Rectal smooth muscle tissue (tissue), 1 donor: Measurements from ENCODE around the gene MRC2.

Experiments
- H3K27ac ChIP-seq: one replicate; pipeline ENCODE4 v1.7.0; 2013; ENCODE audit warnings: low read depth, low read length, inconsistent platforms
- H3K27me3 ChIP-seq: one replicate; pipeline ENCODE4 v1.7.0; 2013; ENCODE audit warnings: low read length; ENCODE audit not compliant: control insufficient read depth, insufficient read depth
- H3K36me3 ChIP-seq: one replicate; pipeline ENCODE4 v1.7.0; 2013; ENCODE audit warnings: low read length; ENCODE audit not compliant: control insufficient read depth, insufficient read depth
- H3K4me1 ChIP-seq: one replicate; pipeline ENCODE4 v1.7.0; 2013; ENCODE audit warnings: low read length; ENCODE audit not compliant: control insufficient read depth, insufficient read depth
- H3K4me3 ChIP-seq: one replicate; pipeline ENCODE4 v1.7.0; 2013; ENCODE audit warnings: low read length
- H3K9ac ChIP-seq: one replicate; pipeline ENCODE4 v1.7.0; 2013; ENCODE audit warnings: low read length

MRC2 gene

GRCh38 chr17:62673614-62674362, 46.3 kb downstream of the MRC2 start:
- Histone ChIP-seq H3K4me1 (no peaks in the 10 kb centered on the region), H3K27me3 (no peaks in the 10 kb centered on the region), H3K9ac (no peak overlapping the region), H3K27ac (no peak overlapping the region), H3K4me3 (no peak overlapping the region), H3K36me3 (no peaks in the 10 kb centered on the region)

GRCh38 chr17:62674363-62674739, 46.9 kb downstream of the MRC2 start:
- Histone ChIP-seq H3K9ac (no peak overlapping the region), H3K36me3 (no peaks in the 10 kb centered on the region), H3K4me3 (no peak overlapping the region), H3K27me3 (no peaks in the 10 kb centered on the region), H3K4me1 (no peaks in the 10 kb centered on the region), H3K27ac (no peak overlapping the region)

GRCh38 chr17:62674841-62675240, 47.4 kb downstream of the MRC2 start:
- H3K27ac ChIP-seq = no peak overlapping the region
- no peak overlapping the region for H3K9ac ChIP-seq
- H3K27me3 ChIP-seq = no peaks in the 10 kb centered on the region
- no peaks in the 10 kb centered on the region for H3K4me1 ChIP-seq
- H3K4me3 ChIP-seq = no peak overlapping the region
- H3K36me3 ChIP-seq = no peaks in the 10 kb centered on the region

- Histone ChIP-seq H3K27me3 (no peaks in the 10 kb centered on the region), H3K4me3 (no peak overlapping the region), H3K27ac (no peak overlapping the region), H3K36me3 (no peaks in the 10 kb centered on the region), H3K4me1 (no peaks in the 10 kb centered on the region), H3K9ac (no peak overlapping the region)
Measured at GRCh38 chr17:62675260-62675659, 47.8 kb downstream of the MRC2 start.

- H3K9ac ChIP-seq = no peak overlapping the region
- no peaks in the 10 kb centered on the region for H3K4me1 ChIP-seq
- no peaks in the 10 kb centered on the region for H3K36me3 ChIP-seq
- no peaks in the 10 kb centered on the region for H3K27me3 ChIP-seq
- H3K4me3 ChIP-seq = no peak overlapping the region
- no peak overlapping the region for H3K27ac ChIP-seq
Measured at GRCh38 chr17:62675701-62676100, 48.2 kb downstream of the MRC2 start.

- no peaks in the 10 kb centered on the region for H3K36me3 ChIP-seq
- H3K4me3 ChIP-seq = no peak overlapping the region
- H3K9ac ChIP-seq = no peak overlapping the region
- no peaks in the 10 kb centered on the region for H3K4me1 ChIP-seq
- H3K27ac ChIP-seq = no peak overlapping the region
- no peaks in the 10 kb centered on the region for H3K27me3 ChIP-seq
Measured at GRCh38 chr17:62676231-62676943, 48.9 kb downstream of the MRC2 start.

GRCh38 chr17:62676952-62677596, 49.6 kb downstream of the MRC2 start:
- H3K4me3 ChIP-seq = no peak overlapping the region
- H3K4me1 ChIP-seq = no peaks in the 10 kb centered on the region
- no peak overlapping the region for H3K9ac ChIP-seq
- H3K27me3 ChIP-seq = no peaks in the 10 kb centered on the region
- H3K27ac ChIP-seq = no peak overlapping the region
- H3K36me3 ChIP-seq = no peaks in the 10 kb centered on the region

GRCh38 chr17:62678214-62678919, 50.9 kb downstream of the MRC2 start:
- Histone ChIP-seq H3K4me1 (no peaks in the 10 kb centered on the region), H3K27me3 (no peaks in the 10 kb centered on the region), H3K9ac (no peak overlapping the region), H3K27ac (no peak overlapping the region), H3K4me3 (no peak overlapping the region), H3K36me3 (no peaks in the 10 kb centered on the region)

GRCh38 chr17:62679866-62680377, 52.5 kb downstream of the MRC2 start:
- H3K27me3 ChIP-seq = no peaks in the 10 kb centered on the region
- no peak overlapping the region for H3K9ac ChIP-seq
- no peak overlapping the region for H3K4me3 ChIP-seq
- H3K27ac ChIP-seq = no peak overlapping the region
- no peaks in the 10 kb centered on the region for H3K36me3 ChIP-seq
- no peaks in the 10 kb centered on the region for H3K4me1 ChIP-seq

- Histone ChIP-seq H3K4me3 (no peak overlapping the region), H3K9ac (no peak overlapping the region), H3K36me3 (no peaks in the 10 kb centered on the region), H3K4me1 (no peaks in the 10 kb centered on the region), H3K27me3 (no peaks in the 10 kb centered on the region), H3K27ac (no peak overlapping the region)
Measured at GRCh38 chr17:62680541-62681052, 53.1 kb downstream of the MRC2 start.

GRCh38 chr17:62681061-62681938, 53.8 kb downstream of the MRC2 start:
- Histone ChIP-seq H3K9ac (no peak overlapping the region), H3K4me1 (no peaks in the 10 kb centered on the region), H3K4me3 (no peak overlapping the region), H3K27ac (no peak overlapping the region), H3K36me3 (no peaks in the 10 kb centered on the region), H3K27me3 (no peaks in the 10 kb centered on the region)
